HEK293 (cell line): ENCODE results near the gene POLR3C.
A peak's percentile ranks its signal among the peaks of the same experiment; 100 is the strongest.

Experiments
- CTCF ChIA-PET: fragments of 350-600 bp; formaldehyde crosslinking; extraction: SDS; loops from one replicate; lab custom pipeline; 2021; ENCODE audit warnings: antibody characterized with exemption; lab: Yijun Ruan, JAX
- POLR2A ChIA-PET: fragments of 300-600 bp; formaldehyde crosslinking; extraction: SDS; loops from one replicate; lab custom pipeline; 2020; ENCODE audit warnings: antibody characterized with exemption, inconsistent platforms; lab: Yijun Ruan, JAX
- H3K27ac ChIP-seq: fragments of 200-500 bp; sonication (Bioruptor generic); 2 replicates; pipeline ENCODE4 v1.5.1; 2014; ENCODE audit warnings: low read depth, low read length, control low read depth, inconsistent platforms; ENCODE audit errors: extremely low read depth
- H3K36me3 ChIP-seq, 2 experiments: fragments of 200-500 bp in 1 of 2; sonication (Bioruptor generic) in 1 of 2; 1 replicate in 1 of 2; 2 replicates in 1 of 2; pipeline ENCODE4 v1.5.1; 2014 to 2017; ENCODE audit warnings: inconsistent platforms in 2 of 2, low read length in 2 of 2; ENCODE audit not compliant: control insufficient read depth in 2 of 2, insufficient read depth in 1 of 2
- H3K4me1 ChIP-seq: fragments of 200-500 bp; sonication (Bioruptor generic); 2 replicates; pipeline ENCODE4 v1.5.1; 2014; ENCODE audit warnings: mild to moderate bottlenecking, low read length, inconsistent platforms; ENCODE audit not compliant: control insufficient read depth, insufficient read depth
- H3K4me3 ChIP-seq: 2 replicates; pipeline ENCODE4 v1.5.1; 2011; ENCODE audit warnings: low read depth, mild to moderate bottlenecking, control low read depth, low read length, moderate library complexity
- H3K9me3 ChIP-seq: fragments of 200-500 bp; sonication (Bioruptor generic); 2 replicates; pipeline ENCODE4 v1.5.1; 2014; ENCODE audit warnings: low read depth, low read length, inconsistent platforms; ENCODE audit not compliant: control insufficient read depth, insufficient read depth
- CTCF ChIP-seq: fragments of 450-650 bp; formaldehyde crosslinking; IDR thresholded peaks from 2 replicates; pipeline ENCODE4 v1.5.1; 2016; ENCODE audit warnings: missing biosample characterization, missing genetic modification characterization
- GLI4 ChIP-seq: fragments of 450-650 bp; formaldehyde crosslinking; IDR thresholded peaks from 2 replicates; pipeline ENCODE4 v1.5.1; 2016; ENCODE audit warnings: missing biosample characterization, missing genetic modification characterization
- GLIS2 ChIP-seq: fragments of 450-650 bp; formaldehyde crosslinking; IDR thresholded peaks from 2 replicates; pipeline ENCODE4 v1.5.1; 2016; ENCODE audit warnings: missing biosample characterization, missing genetic modification characterization
- PATZ1 ChIP-seq: fragments of 450-650 bp; formaldehyde crosslinking; IDR thresholded peaks from 2 replicates; pipeline ENCODE4 v1.5.1; 2016; ENCODE audit warnings: missing biosample characterization, missing genetic modification characterization
- TRIM28 ChIP-seq: IDR thresholded peaks from 2 replicates; pipeline ENCODE4 v1.6.1; 2011; ENCODE audit warnings: low read length, control low read depth, borderline replicate concordance
- YY2 ChIP-seq: fragments of 450-650 bp; formaldehyde crosslinking; IDR thresholded peaks from 2 replicates; pipeline ENCODE4 v1.5.1; 2016; ENCODE audit warnings: missing biosample characterization, missing genetic modification characterization
- ZBTB10 ChIP-seq: fragments of 450-650 bp; formaldehyde crosslinking; IDR thresholded peaks from 2 replicates; pipeline ENCODE4 v1.5.1; 2016; ENCODE audit warnings: missing biosample characterization, missing genetic modification characterization
- ZBTB44 ChIP-seq: fragments of 450-650 bp; IDR thresholded peaks from 2 replicates; pipeline ENCODE4 v1.5.1; 2018; ENCODE audit warnings: missing biosample characterization, mild to moderate bottlenecking, missing genetic modification characterization
- ZFP41 ChIP-seq: fragments of 450-650 bp; formaldehyde crosslinking; IDR thresholded peaks from 2 replicates; pipeline ENCODE4 v1.5.1; 2016; ENCODE audit warnings: missing biosample characterization, missing genetic modification characterization, borderline replicate concordance
- ZNF146 ChIP-seq: fragments of 450-650 bp; formaldehyde crosslinking; IDR thresholded peaks from 2 replicates; pipeline ENCODE4 v1.5.1; 2016; ENCODE audit warnings: missing biosample characterization, missing genetic modification characterization
- ZNF274 ChIP-seq, 2 experiments: fragments of 200-500 bp in 1 of 2; fragments of 450-650 bp in 1 of 2; sonication (Bioruptor generic) in 1 of 2; formaldehyde crosslinking in 1 of 2; IDR thresholded peaks; 2 replicates each; pipeline versions ENCODE4 v1.5.1 to v1.6.1; 2014 to 2016; ENCODE audit warnings: borderline replicate concordance in 1 of 2, inconsistent platforms in 1 of 2, low read length in 1 of 2, missing biosample characterization in 1 of 2, missing genetic modification characterization in 1 of 2
- ZNF292 ChIP-seq: fragments of 450-650 bp; formaldehyde crosslinking; IDR thresholded peaks from 2 replicates; pipeline ENCODE4 v1.5.1; 2016; ENCODE audit warnings: low read depth, missing biosample characterization, missing genetic modification characterization, borderline replicate concordance
- ZNF311 ChIP-seq: fragments of 450-650 bp; formaldehyde crosslinking; IDR thresholded peaks from 2 replicates; pipeline ENCODE4 v1.5.1; 2017; ENCODE audit warnings: missing biosample characterization, missing genetic modification characterization, borderline replicate concordance
- ZNF394 ChIP-seq: fragments of 450-650 bp; formaldehyde crosslinking; IDR thresholded peaks from 2 replicates; pipeline ENCODE4 v1.5.1; 2016; ENCODE audit warnings: missing biosample characterization, missing genetic modification characterization, mild to moderate bottlenecking, moderate library complexity, borderline replicate concordance
- ZNF600 ChIP-seq: fragments of 450-650 bp; formaldehyde crosslinking; IDR thresholded peaks from 2 replicates; pipeline ENCODE4 v1.5.1; 2016; ENCODE audit warnings: missing biosample characterization, missing genetic modification characterization
- ZNF658 ChIP-seq: fragments of 450-650 bp; formaldehyde crosslinking; IDR thresholded peaks from 2 replicates; pipeline ENCODE4; 2016; ENCODE audit warnings: missing biosample characterization, missing genetic modification characterization
- ZNF843 ChIP-seq: fragments of 450-650 bp; formaldehyde crosslinking; IDR thresholded peaks from 2 replicates; pipeline ENCODE4 v1.5.1; 2016; ENCODE audit warnings: missing biosample characterization, missing genetic modification characterization

POLR3C gene

GRCh38 chr1:145847827-145848226, 23.8 kb downstream of the POLR3C start (continued):
- TF ChIP-seq ZNF146 (tag by site-specific recombination) (no peak), ZNF658 (tag by site-specific recombination) (no peak), ZNF843 (tag by site-specific recombination) (no peak), ZNF600 (tag by site-specific recombination) (no peak), GLI4 (no peak), YY2 (tag by site-specific recombination) (no peak), ZBTB10 (tag by site-specific recombination) (no peak), ZNF311 (tag by site-specific recombination) (no peak)
- TF ChIP-seq, all 188 proteins: peak for 0

GRCh38 chr1:145849356-145850160, 25.6 kb downstream of the POLR3C start:
- peaks cover 24 to 70% of the 10 kb centered on the region in 2 experiments; a peak in 2 of 3 replicates for H3K36me3 ChIP-seq
- TF ChIP-seq ZNF394 (tag by site-specific recombination) (no peak), CTCF (tag by site-specific recombination) (peak; percentile 39; the same call in 1 of the 2 replicates), GLIS2 (tag by site-specific recombination) (peak; percentile 53; the same call in 1 of the 2 replicates), PATZ1 (tag by site-specific recombination) (peak; percentile 43; the same call in 1 of the 2 replicates), ZFP41 (tag by site-specific recombination) (no peak)
- no peak overlapping the region for H3K4me3 ChIP-seq
- ChIA-PET CTCF (interaction anchor here (0.6 to 8.6 kb wide), 10 partner anchors 10 to 162 kb away, joined by 3 to 190 read pairs (median 7); partner anchors contain the start of genes LIX1L and PIAS3), POLR2A (interaction anchor here (1.0 to 9.0 kb wide), 4 partner anchors 8 to 109 kb away, joined by 3 to 127 read pairs (median 3); partner anchors contain the start of genes LIX1L, PIAS3, POLR3C and RNF115)
- H3K9me3 ChIP-seq = no peaks in the 10 kb centered on the region
- 0 out of 2 replicates have a peak, but pooled peaks cover 3% of the 10 kb centered on the region for H3K4me1 ChIP-seq
- H3K27ac ChIP-seq = no peak overlapping the region

GRCh38 chr1:145855426-145855948, 31.5 kb downstream of the POLR3C start:
- H3K27ac ChIP-seq = no peak overlapping the region
- H3K4me3 ChIP-seq = no peak overlapping the region
- no peaks in the 10 kb centered on the region for H3K9me3 ChIP-seq
- peaks cover 29 to 63% of the 10 kb centered on the region in 2 experiments for H3K36me3 ChIP-seq
- CTCF ChIA-PET = interaction anchor here (9.6 kb wide), 1 partner anchor 9 kb away, joined by 190 read pairs; the partner anchor contains the start of gene NUDT17
- H3K4me1 ChIP-seq = no peaks in the 10 kb centered on the region
- POLR2A ChIA-PET = interaction anchor here (4.6 kb wide), 1 partner anchor 9 kb away, joined by 127 read pairs; the partner anchor contains the start of gene NUDT17
- TF ChIP-seq TRIM28 (no peak), ZBTB44 (no peak), ZNF292 (no peak), ZNF274 (IDR thresholded peaks at IDR 0.05; ENCODE audit: low read length) (no peak), ZNF274 (tag by site-specific recombination; IDR thresholded peaks at IDR 0.05; ENCODE audit: borderline replicate concordance) (no peak)
